K562 (cell line): ENCODE results near the gene ADAP1. TPM values are rescaled to one million over a fixed set of nuclear protein-coding genes. Genes with fewer than 3 reads are reported as not detected.
A peak's percentile ranks its signal among the peaks of the same experiment; 100 is the strongest.

Experiments used
- ATAC-seq: fragments of 200-7000 bp; cut with Tn5 transposase; 3 replicates; pipeline ENCODE4 v1.9.1; 2020; ENCODE audit warnings: moderate library complexity
- BruUV-seq: library from RNA; stranded (reverse); fragments of 400-500 nt; replicated peaks from 2 replicates; lab custom pipeline; 2021; lab: Mats Ljungman, UMichigan
- CTCF ChIA-PET: fragments of 300-600 bp; formaldehyde crosslinking; extraction: SDS; loops from one replicate; lab custom pipeline; 2021; ENCODE audit warnings: low intra/inter-chr PET ratio; lab: Yijun Ruan, JAX
- POLR2A ChIA-PET: fragments of 300-600, 350-650 bp; sonication (Branson Sonifier 250); formaldehyde crosslinking; extraction: SDS; loops from one replicate; lab custom pipeline; 2021; ENCODE audit warnings: antibody characterized with exemption, inconsistent platforms; lab: Yijun Ruan, JAX
- DNase-seq, 4 experiments: peaks; one replicate each; pipeline versions ENCODE4 v3.0.0 to v3.0.0-alpha.2; 2011 to 2018; ENCODE audit warnings: low spot score in 3 of 4, mixed read lengths in 3 of 4; ENCODE audit errors: extremely low read depth in 1 of 4
- FAIRE-seq: peaks from 2 replicates; lab custom pipeline; 2011; peaks lifted over from hg19 to GRCh38; lab: Jason Lieb, UNC
- H2AFZ ChIP-seq: 2 replicates; pipeline ENCODE4 v1.6.0; 2011; ENCODE audit warnings: low read depth, low read length, control low read depth, inconsistent platforms
- H3K27ac ChIP-seq: fragments of 200-600 bp; 3 replicates; pipeline ENCODE4 v1.8.0; 2011; ENCODE audit warnings: low read depth, mild to moderate bottlenecking, control low read depth, inconsistent platforms, low read length, moderate library complexity, mixed read lengths; ENCODE audit errors: extremely low read depth
- H3K27me3 ChIP-seq, 2 experiments: fragments of 300-600 bp in 1 of 2; 2 replicates in 1 of 2; 3 replicates in 1 of 2; pipeline versions ENCODE4 v1.6.0 to v1.8.0; 2011; ENCODE audit warnings: inconsistent platforms in 2 of 2, low read length in 2 of 2, mild to moderate bottlenecking in 1 of 2, mixed read lengths in 1 of 2, moderate library complexity in 1 of 2; ENCODE audit not compliant: control insufficient read depth in 2 of 2, insufficient read depth in 2 of 2
- H3K36me3 ChIP-seq: fragments of 300-600 bp; 3 replicates; pipeline ENCODE4 v1.8.0; 2011; ENCODE audit warnings: mild to moderate bottlenecking, low read length, inconsistent platforms; ENCODE audit not compliant: control insufficient read depth, insufficient read depth
- H3K4me1 ChIP-seq, 2 experiments: fragments of 200-600 bp in 1 of 2; replicated peaks in 1 of 2; 2 replicates in 1 of 2; 3 replicates in 1 of 2; pipeline versions ENCODE4 v1.5.1 to v1.8.0; 2011; ENCODE audit warnings: inconsistent platforms in 2 of 2, low read length in 2 of 2, mild to moderate bottlenecking in 1 of 2, mixed read lengths in 1 of 2, moderate library complexity in 1 of 2; ENCODE audit not compliant: control insufficient read depth in 2 of 2, insufficient read depth in 2 of 2
- H3K4me2 ChIP-seq: 2 replicates; pipeline ENCODE4 v1.6.1; 2011; ENCODE audit warnings: low read length, control low read depth, inconsistent platforms, mixed read lengths; ENCODE audit not compliant: insufficient read depth
- H3K4me3 ChIP-seq: fragments of 200-600 bp; sonication (generic), shearing (Covaris generic); 2 replicates; pipeline ENCODE4 v1.5.1; 2016; ENCODE audit warnings: control low read depth, inconsistent platforms
- H3K79me2 ChIP-seq: fragments of 200-600 bp; 3 replicates; pipeline ENCODE4 v1.8.0; 2011; ENCODE audit warnings: low read length, inconsistent platforms; ENCODE audit not compliant: control insufficient read depth, insufficient read depth
- H3K9ac ChIP-seq, 2 experiments: 2 replicates each; pipeline versions ENCODE4 v1.6.0 to v1.6.1; 2011; ENCODE audit warnings: low read depth in 2 of 2, low read length in 2 of 2, control low read depth in 1 of 2, inconsistent platforms in 1 of 2, mild to moderate bottlenecking in 1 of 2, mixed read lengths in 1 of 2; ENCODE audit not compliant: insufficient read depth in 1 of 2
- H3K9me1 ChIP-seq: one replicate; pipeline ENCODE4 v1.6.0; 2011; ENCODE audit warnings: inconsistent platforms, mild to moderate bottlenecking, low read length, moderate library complexity; ENCODE audit not compliant: control insufficient read depth, insufficient read depth
- H3K9me3 ChIP-seq: replicated peaks from 2 replicates; pipeline ENCODE4 v1.5.1; 2011; ENCODE audit warnings: low read depth, low read length, inconsistent platforms; ENCODE audit not compliant: control insufficient read depth, insufficient read depth
- H4K20me1 ChIP-seq: replicated peaks from 2 replicates; pipeline ENCODE4 v1.6.1; 2011; ENCODE audit warnings: low read length, inconsistent platforms, mixed read lengths; ENCODE audit not compliant: control insufficient read depth, insufficient read depth
- MEIS2 ChIP-seq: fragments of 450-650 bp; IDR thresholded peaks from 2 replicates; pipeline ENCODE4 v1.6.1; 2014; ENCODE audit warnings: mild to moderate bottlenecking; ENCODE audit not compliant: partially characterized antibody
- MNT ChIP-seq, 2 experiments: fragments of 450-650 bp; conservative IDR thresholded peaks; 2 replicates each; pipeline ENCODE4 v1.6.1; 2017; ENCODE audit warnings: mild to moderate bottlenecking in 2 of 2, moderate library complexity in 2 of 2
- POLR2G ChIP-seq: fragments of 200-400 bp; formaldehyde crosslinking; IDR thresholded peaks from 2 replicates; pipeline ENCODE4 v1.6.1; 2017; ENCODE audit warnings: low read depth, mild to moderate bottlenecking, antibody characterized with exemption, low read length, moderate library complexity
- RBM22 ChIP-seq: fragments of 200-400 bp; formaldehyde crosslinking; IDR thresholded peaks from 2 replicates; pipeline ENCODE4 v1.6.1; 2018; ENCODE audit warnings: low read length, low read depth; ENCODE audit not compliant: poor library complexity, severe bottlenecking
- RCOR1 ChIP-seq, 2 experiments: IDR thresholded peaks; 2 replicates each; pipeline ENCODE4 v1.6.1; 2012; ENCODE audit warnings: low read depth in 2 of 2, low read length in 2 of 2, borderline replicate concordance in 1 of 2, improper control_type of control experiment in 1 of 2
- THRAP3 ChIP-seq: fragments of 450-650 bp; IDR thresholded peaks from 2 replicates; pipeline ENCODE4 v1.6.1; 2016; ENCODE audit warnings: mild to moderate bottlenecking, inconsistent platforms, borderline replicate concordance
- ZBTB11 ChIP-seq, 3 experiments: fragments of 200-800 bp in 1 of 3; fragments of 250-450 bp in 1 of 3; fragments of 450-650 bp in 1 of 3; sonication (Bioruptor Pico) in 1 of 3; sonication (Bioruptor generic) in 1 of 3; formaldehyde crosslinking in 1 of 3; IDR thresholded peaks; 2 replicates each; pipeline versions ENCODE4 v1.6.1 to v1.8.0; 2016 to 2022; ENCODE audit warnings: mild to moderate bottlenecking in 2 of 3, missing genetic modification characterization in 2 of 3, missing compliant biosample characterization in 1 of 3, moderate library complexity in 1 of 3
- ZFP36 ChIP-seq: fragments of 150-350 bp; IDR thresholded peaks from 2 replicates; pipeline ENCODE4 v1.6.1; 2018; ENCODE audit warnings: low read length, low read depth; ENCODE audit not compliant: partially characterized antibody
- ZNF232 ChIP-seq: sonication (generic); formaldehyde crosslinking; IDR thresholded peaks from 2 replicates; pipeline ENCODE4 v1.8.0; 2022; ENCODE audit warnings: mild to moderate bottlenecking, missing genetic modification reagents
- WGBS: fragments of 100-300 bp; shearing (Covaris generic); methylation state at CpG from one replicate; pipeline ENCODE4 v1.1.6; 2016; ENCODE audit warnings: low coverage, mixed read lengths; ENCODE audit not compliant: insufficient coverage; ENCODE audit errors: missing lambda C conversion rate; 5-methylcytosine and 5-hydroxymethylcytosine counted together
- in situ Hi-C: fragments of 300-500 bp; cut with MboI; formaldehyde crosslinking; loops from 4 replicates; pipeline ENCODE4 v1.15.0; 2018; ENCODE audit warnings: inconsistent platforms, mixed read lengths
- intact Hi-C: fragments of 100-400 bp; cut with micrococcal nuclease; formaldehyde crosslinking; loops from 2 replicates; pipeline ENCODE4 v1.14.2; 2022
- polyA plus RNA-seq, 8 experiments: library from polyadenylated mRNA; depleted of rRNA in 4 of 8; stranded (reverse) in 5 of 8; unstranded in 3 of 8; fragments of >200 nt; fragmentation: Nextera tagmentation in 2 of 8; fragmentation: Illumina TruSeq in 1 of 8; extraction: Ambion mirVana in 2 of 8; extraction: Trizol in 1 of 8; gene quantifications; 2 replicates each; pipeline versions ENCODE4 v1.2.1 to v1.2.3, GENCODE V29; 2011 to 2014; ENCODE audit warnings: inconsistent platforms in 1 of 8, missing spikeins in 1 of 8
- total RNA-seq, 7 experiments: library from RNA; depleted of rRNA in 6 of 7; stranded (reverse); fragments of >200 nt in 6 of 7; fragmentation: Illumina TruSeq in 2 of 7; extraction: Trizol in 2 of 7; gene quantifications; 2 replicates each; pipeline versions ENCODE4 v1.2.1 to v1.2.3, GENCODE V29; 2011 to 2021; ENCODE audit warnings: low replicate concordance in 1 of 7

Gene ADAP1
- total and polyA plus RNA-seq, 9 of the 15 experiments (the other 6 are each of a cell fraction or from before 2014, with no cell fraction given) = 0.27 to 1.4 (median 0.52) TPM; not detected in 3

GRCh38 chr7:991729-992656, 37.5 kb upstream of the ADAP1 start:
- ChIA-PET POLR2A (interaction anchor here (0.9 to 2.4 kb wide), 5 partner anchors 10 to 185 kb away, joined by 4 to 7 read pairs (median 4); partner anchors contain the start of gene COX19), CTCF (interaction anchor here (0.6 to 4.1 kb wide), 11 partner anchors 17 to 483 kb away, joined by 3 to 111 read pairs (median 6); partner anchors contain the start of gene GPR146)
- peaks cover 4% of the 10 kb centered on the region; the same call in 1 of the 3 replicates for H3K36me3 ChIP-seq
- H3K9me1 ChIP-seq = no peaks in the 10 kb centered on the region
- TF ChIP-seq RCOR1 (IDR thresholded peaks at IDR 0.05; ENCODE audit: borderline replicate concordance in 1 of 2, low read depth in 2 of 2, low read length in 2 of 2) (no peak), ZBTB11 (CRISPR knock-in tag; IDR thresholded peaks at IDR 0.05) (no peak), POLR2G (peak; percentile 66), RBM22 (peak; percentile 37), ZFP36 (no peak), MNT (conservative IDR thresholded peaks at IDR 0.05) (no peak), THRAP3 (no peak), MEIS2 (no peak), ZNF232 (CRISPR knock-in tag) (no peak)
- intact Hi-C loops (no loop called here), in situ Hi-C loops (loop anchor here (5.0 to 25.0 kb wide), 2 partner anchors 35 to 170 kb away; partner anchors contain the start of gene ZFAND2A)
- H3K4me3 ChIP-seq = no peak overlapping the region
- ATAC-seq = no peak
- no peak overlapping the region for H3K27ac ChIP-seq
- no TSS peak for BruUV-seq
- H3K9me3 ChIP-seq = no peaks in the 10 kb centered on the region
- H3K4me2 ChIP-seq = no peak overlapping the region
- H2AFZ ChIP-seq = no peak overlapping the region
- peaks cover 0 to 82% of the 10 kb centered on the region in 2 experiments; a peak in 2 of 5 replicates for H3K4me1 ChIP-seq
- no peaks in the 10 kb centered on the region for H4K20me1 ChIP-seq
- H3K79me2 ChIP-seq = no peaks in the 10 kb centered on the region
- H3K27me3 ChIP-seq = no peaks in the 10 kb centered on the region
- 40% methylated on average over 21 of the region's 34 CpGs for WGBS
- FAIRE-seq = no peak
- no peak overlapping the region; a peak in 1 of 4 replicates for H3K9ac ChIP-seq
- DNase-seq = no peak
